K562 (cell line): ENCODE results near the gene KIF19. TPM values are rescaled to one million over a fixed set of nuclear protein-coding genes. Genes with fewer than 3 reads are reported as not detected.
A peak's percentile ranks its signal among the peaks of the same experiment; 100 is the strongest.

Source experiments
- ATAC-seq: fragments of 200-7000 bp; cut with Tn5 transposase; 3 replicates; pipeline ENCODE4 v1.9.1; 2020; ENCODE audit warnings: moderate library complexity
- BruUV-seq: library from RNA; stranded (reverse); fragments of 400-500 nt; replicated peaks from 2 replicates; lab custom pipeline; 2021; lab: Mats Ljungman, UMichigan
- CTCF ChIA-PET: fragments of 300-600 bp; formaldehyde crosslinking; extraction: SDS; loops from one replicate; lab custom pipeline; 2021; ENCODE audit warnings: low intra/inter-chr PET ratio; lab: Yijun Ruan, JAX
- POLR2A ChIA-PET: fragments of 300-600, 350-650 bp; sonication (Branson Sonifier 250); formaldehyde crosslinking; extraction: SDS; loops from one replicate; lab custom pipeline; 2021; ENCODE audit warnings: antibody characterized with exemption, inconsistent platforms; lab: Yijun Ruan, JAX
- DNase-seq, 4 experiments: peaks; one replicate each; pipeline versions ENCODE4 v3.0.0 to v3.0.0-alpha.2; 2011 to 2018; ENCODE audit warnings: low spot score in 3 of 4, mixed read lengths in 3 of 4; ENCODE audit errors: extremely low read depth in 1 of 4
- FAIRE-seq: peaks from 2 replicates; lab custom pipeline; 2011; peaks lifted over from hg19 to GRCh38; lab: Jason Lieb, UNC
- H2AFZ ChIP-seq: 2 replicates; pipeline ENCODE4 v1.6.0; 2011; ENCODE audit warnings: low read depth, low read length, control low read depth, inconsistent platforms
- H3K27ac ChIP-seq: fragments of 200-600 bp; 3 replicates; pipeline ENCODE4 v1.8.0; 2011; ENCODE audit warnings: low read depth, mild to moderate bottlenecking, control low read depth, inconsistent platforms, low read length, moderate library complexity, mixed read lengths; ENCODE audit errors: extremely low read depth
- H3K27me3 ChIP-seq, 2 experiments: fragments of 300-600 bp in 1 of 2; 2 replicates in 1 of 2; 3 replicates in 1 of 2; pipeline versions ENCODE4 v1.6.0 to v1.8.0; 2011; ENCODE audit warnings: inconsistent platforms in 2 of 2, low read length in 2 of 2, mild to moderate bottlenecking in 1 of 2, mixed read lengths in 1 of 2, moderate library complexity in 1 of 2; ENCODE audit not compliant: control insufficient read depth in 2 of 2, insufficient read depth in 2 of 2
- H3K36me3 ChIP-seq: fragments of 300-600 bp; 3 replicates; pipeline ENCODE4 v1.8.0; 2011; ENCODE audit warnings: mild to moderate bottlenecking, low read length, inconsistent platforms; ENCODE audit not compliant: control insufficient read depth, insufficient read depth
- H3K4me1 ChIP-seq, 2 experiments: fragments of 200-600 bp in 1 of 2; replicated peaks in 1 of 2; 2 replicates in 1 of 2; 3 replicates in 1 of 2; pipeline versions ENCODE4 v1.5.1 to v1.8.0; 2011; ENCODE audit warnings: inconsistent platforms in 2 of 2, low read length in 2 of 2, mild to moderate bottlenecking in 1 of 2, mixed read lengths in 1 of 2, moderate library complexity in 1 of 2; ENCODE audit not compliant: control insufficient read depth in 2 of 2, insufficient read depth in 2 of 2
- H3K4me2 ChIP-seq: 2 replicates; pipeline ENCODE4 v1.6.1; 2011; ENCODE audit warnings: low read length, control low read depth, inconsistent platforms, mixed read lengths; ENCODE audit not compliant: insufficient read depth
- H3K4me3 ChIP-seq: fragments of 200-600 bp; sonication (generic), shearing (Covaris generic); 2 replicates; pipeline ENCODE4 v1.5.1; 2016; ENCODE audit warnings: control low read depth, inconsistent platforms
- H3K79me2 ChIP-seq: fragments of 200-600 bp; 3 replicates; pipeline ENCODE4 v1.8.0; 2011; ENCODE audit warnings: low read length, inconsistent platforms; ENCODE audit not compliant: control insufficient read depth, insufficient read depth
- H3K9ac ChIP-seq, 2 experiments: 2 replicates each; pipeline versions ENCODE4 v1.6.0 to v1.6.1; 2011; ENCODE audit warnings: low read depth in 2 of 2, low read length in 2 of 2, control low read depth in 1 of 2, inconsistent platforms in 1 of 2, mild to moderate bottlenecking in 1 of 2, mixed read lengths in 1 of 2; ENCODE audit not compliant: insufficient read depth in 1 of 2
- H3K9me1 ChIP-seq: one replicate; pipeline ENCODE4 v1.6.0; 2011; ENCODE audit warnings: inconsistent platforms, mild to moderate bottlenecking, low read length, moderate library complexity; ENCODE audit not compliant: control insufficient read depth, insufficient read depth
- H3K9me3 ChIP-seq: replicated peaks from 2 replicates; pipeline ENCODE4 v1.5.1; 2011; ENCODE audit warnings: low read depth, low read length, inconsistent platforms; ENCODE audit not compliant: control insufficient read depth, insufficient read depth
- H4K20me1 ChIP-seq: replicated peaks from 2 replicates; pipeline ENCODE4 v1.6.1; 2011; ENCODE audit warnings: low read length, inconsistent platforms, mixed read lengths; ENCODE audit not compliant: control insufficient read depth, insufficient read depth
- RAD21 ChIP-seq, 2 experiments: fragments of 250-450 bp in 1 of 2; fragments of 450-650 bp in 1 of 2; sonication (Bioruptor Pico) in 1 of 2; formaldehyde crosslinking in 1 of 2; IDR thresholded peaks in 1 of 2; conservative IDR thresholded peaks in 1 of 2; 2 replicates each; pipeline versions ENCODE4 v1.4.0 to v1.8.0; 2020 to 2022; ENCODE audit warnings: mild to moderate bottlenecking in 2 of 2, moderate library complexity in 1 of 2
- REST ChIP-seq, 2 experiments: fragments of 450-650 bp; formaldehyde crosslinking in 1 of 2; IDR thresholded peaks; 2 replicates each; pipeline versions ENCODE4 v1.4.0 to v1.6.1; 2014 to 2020; ENCODE audit warnings: mild to moderate bottlenecking in 2 of 2, borderline replicate concordance in 1 of 2, low read depth in 1 of 2
- RFX5 ChIP-seq: IDR thresholded peaks from 2 replicates; pipeline ENCODE4 v1.6.1; 2011; ENCODE audit warnings: low read depth, mild to moderate bottlenecking, improper control_type of control experiment, low read length
- XRCC3 ChIP-seq: fragments of 450-650 bp; IDR thresholded peaks from 2 replicates; pipeline ENCODE4 v1.6.1; 2017; ENCODE audit warnings: mild to moderate bottlenecking, moderate library complexity
- ZNF121 ChIP-seq: sonication (generic); formaldehyde crosslinking; conservative IDR thresholded peaks from 2 replicates; pipeline ENCODE4 v1.8.0; 2022; ENCODE audit warnings: missing genetic modification reagents
- WGBS: fragments of 100-300 bp; shearing (Covaris generic); methylation state at CpG from one replicate; pipeline ENCODE4 v1.1.6; 2016; ENCODE audit warnings: low coverage, mixed read lengths; ENCODE audit not compliant: insufficient coverage; ENCODE audit errors: missing lambda C conversion rate; 5-methylcytosine and 5-hydroxymethylcytosine counted together
- in situ Hi-C: fragments of 300-500 bp; cut with MboI; formaldehyde crosslinking; loops from 4 replicates; pipeline ENCODE4 v1.15.0; 2018; ENCODE audit warnings: inconsistent platforms, mixed read lengths
- intact Hi-C: fragments of 100-400 bp; cut with micrococcal nuclease; formaldehyde crosslinking; loops from 2 replicates; pipeline ENCODE4 v1.14.2; 2022
- polyA plus RNA-seq, 8 experiments: library from polyadenylated mRNA; depleted of rRNA in 4 of 8; stranded (reverse) in 5 of 8; unstranded in 3 of 8; fragments of >200 nt; fragmentation: Nextera tagmentation in 2 of 8; fragmentation: Illumina TruSeq in 1 of 8; extraction: Ambion mirVana in 2 of 8; extraction: Trizol in 1 of 8; gene quantifications; 2 replicates each; pipeline versions ENCODE4 v1.2.1 to v1.2.3, GENCODE V29; 2011 to 2014; ENCODE audit warnings: inconsistent platforms in 1 of 8, missing spikeins in 1 of 8
- total RNA-seq, 7 experiments: library from RNA; depleted of rRNA in 6 of 7; stranded (reverse); fragments of >200 nt in 6 of 7; fragmentation: Illumina TruSeq in 2 of 7; extraction: Trizol in 2 of 7; gene quantifications; 2 replicates each; pipeline versions ENCODE4 v1.2.1 to v1.2.3, GENCODE V29; 2011 to 2021; ENCODE audit warnings: low replicate concordance in 1 of 7
- TF ChIP-seq, protein P1 (sequence below): fragments of 450-650 bp; formaldehyde crosslinking; IDR thresholded peaks from 2 replicates; pipeline ENCODE4 v1.4.0; 2022; ENCODE audit warnings: mild to moderate bottlenecking, moderate library complexity
- TF ChIP-seq, protein P2 (sequence below), 3 experiments: IDR thresholded peaks in 2 of 3; conservative IDR thresholded peaks in 1 of 3; 2 replicates each; pipeline ENCODE4 v1.5.1; 2011 to 2012; ENCODE audit warnings: low read length in 3 of 3, mild to moderate bottlenecking in 3 of 3, control low read depth in 2 of 3, improper control_type of control experiment in 1 of 3, inconsistent platforms in 1 of 3, low read depth in 1 of 3, mixed read lengths in 1 of 3, moderate library complexity in 1 of 3; ENCODE audit not compliant: insufficient read depth in 2 of 3

Gene KIF19
- total and polyA plus RNA-seq, 9 of the 15 experiments (the other 6 are each of a cell fraction or from before 2014, with no cell fraction given) = 0.10 TPM; not detected in 8

DNA sequence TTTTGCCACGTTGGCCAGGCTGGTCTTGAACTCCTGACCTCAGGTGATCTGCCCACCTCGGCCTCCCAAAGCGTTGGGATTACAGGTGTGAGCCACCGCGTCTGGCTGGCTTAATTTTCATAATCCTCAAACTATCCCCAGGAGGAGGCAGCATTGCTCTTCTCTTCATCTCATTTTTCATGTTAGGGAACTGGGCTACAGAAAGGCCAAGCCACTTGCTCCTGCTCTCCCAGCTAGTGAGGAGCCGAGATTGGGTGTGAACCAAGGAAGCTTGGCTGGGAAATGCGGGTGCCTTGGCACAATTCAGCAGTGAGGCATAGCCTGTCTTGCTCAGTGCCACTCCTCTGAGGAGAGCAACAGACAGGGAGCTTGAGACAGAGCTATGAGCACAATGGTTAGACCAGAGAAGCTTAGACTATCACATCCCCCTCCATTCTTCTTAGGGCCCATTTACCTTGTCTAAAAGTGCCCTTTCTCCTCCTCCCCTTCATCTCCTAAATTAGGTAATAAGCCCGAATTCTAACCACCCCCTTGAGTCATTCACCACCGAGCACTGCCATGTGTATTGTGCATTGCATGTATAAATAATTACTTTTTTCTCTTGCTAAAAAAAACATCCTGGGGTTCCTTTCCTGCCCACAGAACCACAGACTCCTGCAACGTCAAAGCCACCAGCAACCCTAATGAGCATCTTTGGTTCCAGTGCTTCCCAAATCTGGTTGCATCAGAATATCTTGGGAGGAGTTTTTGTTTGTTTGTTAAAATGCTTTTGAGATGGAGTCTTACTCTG, 20.0 kb upstream of the KIF19 start:
- POLR2A ChIA-PET = interaction anchor here (1.2 to 1.4 kb wide), 2 partner anchors 9 to 46 kb away, joined by 3 to 6 read pairs; no protein-coding TSS in a partner anchor
- no TSS peak for BruUV-seq
- H3K27ac ChIP-seq = no peak overlapping the region
- no peak for DNase-seq
- peaks cover 0 to 10% of the 10 kb centered on the region in 2 experiments; a peak in 2 of 5 replicates for H3K27me3 ChIP-seq
- peak; percentile 51; the same call in 1 of the 2 replicates for TF ChIP-seq REST (IDR thresholded peaks at IDR 0.05; ENCODE audit: borderline replicate concordance)
- no peak for TF ChIP-seq REST (CRISPR knock-in tag; IDR thresholded peaks at IDR 0.05; ENCODE audit: low read depth)
- TF ChIP-seq RFX5 = no peak
- TF ChIP-seq, protein P1, sequence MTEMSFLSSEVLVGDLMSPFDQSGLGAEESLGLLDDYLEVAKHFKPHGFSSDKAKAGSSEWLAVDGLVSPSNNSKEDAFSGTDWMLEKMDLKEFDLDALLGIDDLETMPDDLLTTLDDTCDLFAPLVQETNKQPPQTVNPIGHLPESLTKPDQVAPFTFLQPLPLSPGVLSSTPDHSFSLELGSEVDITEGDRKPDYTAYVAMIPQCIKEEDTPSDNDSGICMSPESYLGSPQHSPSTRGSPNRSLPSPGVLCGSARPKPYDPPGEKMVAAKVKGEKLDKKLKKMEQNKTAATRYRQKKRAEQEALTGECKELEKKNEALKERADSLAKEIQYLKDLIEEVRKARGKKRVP (CRISPR knock-in tag) = no peak
- no peak for TF ChIP-seq XRCC3
- TF ChIP-seq RAD21 (CRISPR knock-in tag; conservative IDR thresholded peaks at IDR 0.05 in 1 of 2, IDR thresholded peaks at IDR 0.05 in 1 of 2) = peak in 1 of 2 experiments; percentile 68; a peak in 2 of 4 replicates
- TF ChIP-seq, protein P2, sequence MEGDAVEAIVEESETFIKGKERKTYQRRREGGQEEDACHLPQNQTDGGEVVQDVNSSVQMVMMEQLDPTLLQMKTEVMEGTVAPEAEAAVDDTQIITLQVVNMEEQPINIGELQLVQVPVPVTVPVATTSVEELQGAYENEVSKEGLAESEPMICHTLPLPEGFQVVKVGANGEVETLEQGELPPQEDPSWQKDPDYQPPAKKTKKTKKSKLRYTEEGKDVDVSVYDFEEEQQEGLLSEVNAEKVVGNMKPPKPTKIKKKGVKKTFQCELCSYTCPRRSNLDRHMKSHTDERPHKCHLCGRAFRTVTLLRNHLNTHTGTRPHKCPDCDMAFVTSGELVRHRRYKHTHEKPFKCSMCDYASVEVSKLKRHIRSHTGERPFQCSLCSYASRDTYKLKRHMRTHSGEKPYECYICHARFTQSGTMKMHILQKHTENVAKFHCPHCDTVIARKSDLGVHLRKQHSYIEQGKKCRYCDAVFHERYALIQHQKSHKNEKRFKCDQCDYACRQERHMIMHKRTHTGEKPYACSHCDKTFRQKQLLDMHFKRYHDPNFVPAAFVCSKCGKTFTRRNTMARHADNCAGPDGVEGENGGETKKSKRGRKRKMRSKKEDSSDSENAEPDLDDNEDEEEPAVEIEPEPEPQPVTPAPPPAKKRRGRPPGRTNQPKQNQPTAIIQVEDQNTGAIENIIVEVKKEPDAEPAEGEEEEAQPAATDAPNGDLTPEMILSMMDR (IDR thresholded peaks at IDR 0.05 in 2 of 3, conservative IDR thresholded peaks at IDR 0.05 in 1 of 3; ENCODE audit: insufficient read depth in 2 of 3, low read depth in 1 of 3, low read length in 3 of 3) = peak; percentile 36 to 49 (median 47); a peak in 3 of 6 replicates
- no peak for TF ChIP-seq ZNF121 (CRISPR knock-in tag)
- TF ChIP-seq, all 486 proteins: peak for 3
- no peak for FAIRE-seq
- Histone ChIP-seq H4K20me1 (no peaks in the 10 kb centered on the region), H3K36me3 (no peaks in the 10 kb centered on the region), H3K9ac (no peak overlapping the region), H3K79me2 (no peaks in the 10 kb centered on the region), H3K9me1 (no peaks in the 10 kb centered on the region), H2AFZ (no peak overlapping the region), H3K4me2 (no peak overlapping the region), H3K9me3 (peaks cover 3% of the 10 kb centered on the region; the same call in 1 of the 2 replicates), H3K4me3 (no peak overlapping the region), H3K4me1 (peaks cover 0 to 9% of the 10 kb centered on the region in 2 experiments; a peak in 1 of 5 replicates)
- WGBS = 8% methylated on average over 7 of the region's 10 CpGs
- CTCF ChIA-PET = interaction anchor here (1.4 kb wide), 1 partner anchor 55 kb away, joined by 8 read pairs; the partner anchor contains the start of gene BTBD17
- intact Hi-C loops (no loop called here), in situ Hi-C loops (no loop called here)
- ATAC-seq = peak; percentile 27; the same call in 1 of the 3 replicates
